SU-DHL-6 (cell line): ENCODE measurements around the gene GMDS.

Source experiments
- EZH2phosphoT487 ChIP-seq: fragments of 200-600 bp; sonication (generic), shearing (Covaris generic); conservative IDR thresholded peaks from 2 replicates; pipeline ENCODE4 v1.6.1; 2018; ENCODE audit warnings: mild to moderate bottlenecking, antibody characterized with exemption, low read length, moderate library complexity, mixed read lengths
- TF ChIP-seq, protein P1 (sequence below): fragments of 200-600 bp; sonication (generic); IDR thresholded peaks from one replicate; pipeline ENCODE4 v1.5.1; 2017; ENCODE audit warnings: antibody characterized with exemption, mild to moderate bottlenecking, low read length, moderate library complexity; ENCODE audit not compliant: insufficient read depth, poor library complexity, severe bottlenecking

DNA sequence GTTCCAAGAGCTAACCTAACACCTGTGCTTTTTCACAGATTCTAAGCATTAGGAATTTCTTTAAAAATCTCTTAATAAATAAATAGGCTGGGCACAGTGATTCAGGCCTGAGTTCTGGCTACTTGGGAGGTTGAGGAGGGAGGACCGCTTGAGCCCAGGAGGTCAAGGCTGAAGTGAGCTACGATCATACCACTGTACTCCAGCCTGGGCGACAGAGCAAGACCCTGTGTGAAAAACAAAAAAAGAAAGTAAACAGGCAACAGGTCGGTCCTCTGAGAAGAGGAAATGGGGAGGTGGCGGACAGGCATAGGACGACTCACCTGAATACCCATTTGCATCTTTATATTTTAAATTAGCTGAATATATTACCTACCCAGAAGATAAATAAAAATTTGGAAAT is 26.5 kb downstream of the GMDS start:
- TF ChIP-seq, protein P1, sequence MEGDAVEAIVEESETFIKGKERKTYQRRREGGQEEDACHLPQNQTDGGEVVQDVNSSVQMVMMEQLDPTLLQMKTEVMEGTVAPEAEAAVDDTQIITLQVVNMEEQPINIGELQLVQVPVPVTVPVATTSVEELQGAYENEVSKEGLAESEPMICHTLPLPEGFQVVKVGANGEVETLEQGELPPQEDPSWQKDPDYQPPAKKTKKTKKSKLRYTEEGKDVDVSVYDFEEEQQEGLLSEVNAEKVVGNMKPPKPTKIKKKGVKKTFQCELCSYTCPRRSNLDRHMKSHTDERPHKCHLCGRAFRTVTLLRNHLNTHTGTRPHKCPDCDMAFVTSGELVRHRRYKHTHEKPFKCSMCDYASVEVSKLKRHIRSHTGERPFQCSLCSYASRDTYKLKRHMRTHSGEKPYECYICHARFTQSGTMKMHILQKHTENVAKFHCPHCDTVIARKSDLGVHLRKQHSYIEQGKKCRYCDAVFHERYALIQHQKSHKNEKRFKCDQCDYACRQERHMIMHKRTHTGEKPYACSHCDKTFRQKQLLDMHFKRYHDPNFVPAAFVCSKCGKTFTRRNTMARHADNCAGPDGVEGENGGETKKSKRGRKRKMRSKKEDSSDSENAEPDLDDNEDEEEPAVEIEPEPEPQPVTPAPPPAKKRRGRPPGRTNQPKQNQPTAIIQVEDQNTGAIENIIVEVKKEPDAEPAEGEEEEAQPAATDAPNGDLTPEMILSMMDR: no peak
- TF ChIP-seq EZH2phosphoT487: no peak
